ENCODE measurements around the gene BCL7B.

DNA sequence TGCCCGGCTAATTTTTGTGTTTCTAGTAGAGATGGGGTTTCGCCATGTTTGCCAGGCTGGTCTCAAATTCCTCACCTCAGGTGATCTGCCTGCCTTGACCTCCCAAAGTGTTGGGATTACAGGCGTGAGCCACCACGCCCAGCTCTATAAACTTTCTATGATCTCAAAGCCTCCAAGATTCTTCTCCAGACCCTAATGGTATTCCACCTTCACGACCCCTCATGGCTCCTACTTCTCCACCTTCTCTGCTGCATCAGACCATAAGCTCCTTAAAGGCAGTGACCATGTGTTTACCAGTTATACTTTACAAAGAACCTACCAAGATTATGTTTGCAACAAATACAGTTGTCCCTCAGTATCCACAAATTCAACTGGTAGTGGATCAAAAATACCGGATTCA is 25.3 kb downstream of the BCL7B start:
- TF ChIP-seq POLR2A (IDR thresholded peaks at IDR 0.05; ENCODE audit: insufficient read depth in 1 of 2, low read depth in 2 of 2, low read length in 2 of 2) (no peak), SOX6 (IDR thresholded peaks at IDR 0.05) (no peak), SOX6 (CRISPR knock-in tag; IDR thresholded peaks at IDR 0.05) (no peak), ZMYM3 (CRISPR knock-in tag; IDR thresholded peaks at IDR 0.05) (no peak), POLR2G (IDR thresholded peaks at IDR 0.05; ENCODE audit: low read depth, low read length) (no peak)
